Measurements from ENCODE around the gene HOXB6. TPM values are rescaled to one million over a fixed set of nuclear protein-coding genes. Genes with fewer than 3 reads are reported as not detected.
A peak's percentile ranks its signal among the peaks of the same experiment; 100 is the strongest.

Gene HOXB6
- total RNA-seq, 5 donors from 2014 or later (not counting 1 experiment from before 2014, with no cell fraction given) = 0.16 to 0.33 TPM; not detected in 3

- CTCF ChIA-PET = interaction anchor here in 1 of 2 donors (0.7 to 2.0 kb wide), 11 partner anchors 17 to 593 kb away, joined by 3 to 9 read pairs (median 3); partner anchors contain the start of gene HOXB5
- Mint-ChIP-seq H3K27ac (peak overlapping the region in 1 of 2 donors; percentile 72), H3K36me3 (no peaks in the 10 kb centered on the region), H3K4me1 (peaks cover 28 to 42% (median 38%) of the 10 kb centered on the region in 3 donors), H3K27me3 (peaks cover 82 to 91% of the 10 kb centered on the region in 2 donors), H3K9me3 (no peaks in the 10 kb centered on the region), H3K4me3 (peak overlapping the region in 1 of 3 donors; percentile 33)
- no peaks in the 10 kb centered on the region for H3K36me3 ChIP-seq (ENCODE audit: control insufficient read depth in 2 of 2, extremely low read depth in 1 of 2, insufficient read depth in 1 of 2, low read length in 1 of 2)
- no peaks in the 10 kb centered on the region for H3K9me3 ChIP-seq
- peak; percentile 43 to 91 (median 73) for DNase-seq
- H3K27ac ChIP-seq (ENCODE audit: low read length) = no peak overlapping the region
- no peak overlapping the region for H3K4me3 ChIP-seq (ENCODE audit: control insufficient read depth in 1 of 2, extremely low read depth in 1 of 2, low read length in 1 of 2)
- WGBS (ENCODE audit: insufficient coverage) = 4% methylated on average over 15 of the region's 25 CpGs
- peak; percentile 69 to 80 (median 74) for ATAC-seq (replicated peaks in 1 of 4)
- peaks cover 4 to 46% of the 10 kb centered on the region in 2 experiments for H3K4me1 ChIP-seq (ENCODE audit: control insufficient read depth in 1 of 2, extremely low read depth in 1 of 2, insufficient read depth in 2 of 2, low read length in 2 of 2)
- POLR2A ChIA-PET = interaction anchor here in 1 of 2 donors (0.5 to 0.6 kb wide), 2 partner anchors 8 to 535 kb away, joined by 3 read pairs; partner anchors contain the start of gene HOXB9
- peaks cover 13 to 96% of the 10 kb centered on the region in 2 experiments for H3K27me3 ChIP-seq (replicated peaks in 1 of 2; ENCODE audit: control insufficient read depth in 2 of 2, extremely low read depth in 1 of 2, insufficient read depth in 2 of 2, low read length in 1 of 2)
These were observed 13.6 kb upstream of the HOXB6 start for GRCh38 chr17:48618256-48618896.

- H3K27ac Mint-ChIP-seq = peak overlapping the region in 1 of 2 donors; percentile 75
- no peaks in the 10 kb centered on the region for H3K9me3 Mint-ChIP-seq
- H3K36me3 ChIP-seq (ENCODE audit: control insufficient read depth in 2 of 2, extremely low read depth in 1 of 2, insufficient read depth in 1 of 2, low read length in 1 of 2) = no peaks in the 10 kb centered on the region
- WGBS (ENCODE audit: insufficient coverage) = 14% methylated on average over 38 of the region's 43 CpGs
- peaks cover 11 to 96% of the 10 kb centered on the region in 2 experiments for H3K27me3 ChIP-seq (replicated peaks in 1 of 2; ENCODE audit: control insufficient read depth in 2 of 2, extremely low read depth in 1 of 2, insufficient read depth in 2 of 2, low read length in 1 of 2)
- H3K4me1 ChIP-seq (ENCODE audit: control insufficient read depth in 1 of 2, extremely low read depth in 1 of 2, insufficient read depth in 2 of 2, low read length in 2 of 2) = peaks cover 4 to 52% of the 10 kb centered on the region in 2 experiments
- H3K4me3 Mint-ChIP-seq = peak overlapping the region in 1 of 3 donors; percentile 38
- no peak overlapping the region for H3K27ac ChIP-seq (ENCODE audit: low read length)
- H3K36me3 Mint-ChIP-seq = no peaks in the 10 kb centered on the region
- no peaks in the 10 kb centered on the region for H3K9me3 ChIP-seq
- ATAC-seq (replicated peaks in 1 of 4) (no peak), DNase-seq (no peak)
- POLR2A ChIA-PET = interaction anchor here in 1 of 2 donors (0.5 to 0.6 kb wide), 2 partner anchors 9 to 535 kb away, joined by 3 read pairs; partner anchors contain the start of gene HOXB9
- CTCF ChIA-PET = interaction anchor here in 1 of 2 donors (0.7 to 2.0 kb wide), 6 partner anchors 19 to 536 kb away, joined by 3 to 9 read pairs (median 4); partner anchors contain the start of gene HOXB5
- H3K4me3 ChIP-seq (ENCODE audit: control insufficient read depth in 1 of 2, extremely low read depth in 1 of 2, low read length in 1 of 2) = no peak overlapping the region
- H3K4me1 Mint-ChIP-seq = peaks cover 32 to 46% (median 45%) of the 10 kb centered on the region in 3 donors
- H3K27me3 Mint-ChIP-seq = peaks cover 81 to 88% of the 10 kb centered on the region in 2 donors
These were observed 12.9 kb upstream of the HOXB6 start for GRCh38 chr17:48617471-48618255.

- H3K4me1 Mint-ChIP-seq = peaks cover 38 to 51% (median 51%) of the 10 kb centered on the region in 3 donors
- peaks cover 15 to 98% of the 10 kb centered on the region in 2 experiments for H3K27me3 ChIP-seq (replicated peaks in 1 of 2; ENCODE audit: control insufficient read depth in 2 of 2, extremely low read depth in 1 of 2, insufficient read depth in 2 of 2, low read length in 1 of 2)
These were observed 12.1 kb upstream of the HOXB6 start for GRCh38 chr17:48616717-48617470.

GRCh38 chr17:48615963-48616716 is 11.4 kb upstream of the HOXB6 start:
- peaks cover 18 to 98% of the 10 kb centered on the region in 2 experiments for H3K27me3 ChIP-seq (replicated peaks in 1 of 2; ENCODE audit: control insufficient read depth in 2 of 2, extremely low read depth in 1 of 2, insufficient read depth in 2 of 2, low read length in 1 of 2)
- WGBS (ENCODE audit: insufficient coverage) = 57% methylated on average over 3 of the region's 17 CpGs
- no peak overlapping the region for H3K4me3 ChIP-seq (ENCODE audit: control insufficient read depth in 1 of 2, extremely low read depth in 1 of 2, low read length in 1 of 2)
- CTCF ChIA-PET = interaction anchor here (0.5 to 1.3 kb wide), 8 partner anchors 14 to 663 kb away, joined by 3 to 9 read pairs (median 4); partner anchors contain the start of gene HOXB5 (in 1 of the 2)
- Mint-ChIP-seq H3K27me3 (peaks cover 78 to 85% of the 10 kb centered on the region in 2 donors), H3K27ac (peak overlapping the region in 1 of 2 donors; percentile 36), H3K4me1 (peaks cover 45 to 58% (median 58%) of the 10 kb centered on the region in 3 donors), H3K9me3 (no peaks in the 10 kb centered on the region), H3K4me3 (no peak overlapping the region), H3K36me3 (no peaks in the 10 kb centered on the region)
- no peaks in the 10 kb centered on the region for H3K9me3 ChIP-seq
- DNase-seq (no peak), ATAC-seq (replicated peaks in 1 of 4) (no peak)
- POLR2A ChIA-PET = no interaction called here
- no peak overlapping the region for H3K27ac ChIP-seq (ENCODE audit: low read length)
- H3K36me3 ChIP-seq (ENCODE audit: control insufficient read depth in 2 of 2, extremely low read depth in 1 of 2, insufficient read depth in 1 of 2, low read length in 1 of 2) = no peaks in the 10 kb centered on the region
- H3K4me1 ChIP-seq (ENCODE audit: control insufficient read depth in 1 of 2, extremely low read depth in 1 of 2, insufficient read depth in 2 of 2, low read length in 2 of 2) = peaks cover 18 to 67% of the 10 kb centered on the region in 2 experiments

More at GRCh38 chr17:48616717-48617470, 12.1 kb upstream of the HOXB6 start:
- H3K9me3 Mint-ChIP-seq = no peaks in the 10 kb centered on the region
- H3K4me1 ChIP-seq (ENCODE audit: control insufficient read depth in 1 of 2, extremely low read depth in 1 of 2, insufficient read depth in 2 of 2, low read length in 2 of 2) = peaks cover 12 to 60% of the 10 kb centered on the region in 2 experiments
- DNase-seq (no peak), ATAC-seq (replicated peaks in 1 of 4) (no peak)
- no peaks in the 10 kb centered on the region for H3K36me3 Mint-ChIP-seq
- ChIA-PET CTCF (interaction anchor here (0.6 to 2.0 kb wide), 4 partner anchors 24 to 484 kb away, joined by 3 to 9 read pairs (median 4); partner anchors contain the start of gene HOXB5 (in 1 of the 2)), POLR2A (no interaction called here)
- 78% methylated on average over 8 of the region's 15 CpGs for WGBS (ENCODE audit: insufficient coverage)
- H3K27ac ChIP-seq (ENCODE audit: low read length) = no peak overlapping the region
- no peaks in the 10 kb centered on the region for H3K9me3 ChIP-seq
- no peaks in the 10 kb centered on the region for H3K36me3 ChIP-seq (ENCODE audit: control insufficient read depth in 2 of 2, extremely low read depth in 1 of 2, insufficient read depth in 1 of 2, low read length in 1 of 2)
- H3K27me3 Mint-ChIP-seq = peaks cover 78 to 86% of the 10 kb centered on the region in 2 donors
- peak overlapping the region in 1 of 2 donors; percentile 75 for H3K27ac Mint-ChIP-seq
- peak overlapping the region in 2 of 3 donors; percentile 38 to 39 for H3K4me3 Mint-ChIP-seq
- no peak overlapping the region for H3K4me3 ChIP-seq (ENCODE audit: control insufficient read depth in 1 of 2, extremely low read depth in 1 of 2, low read length in 1 of 2)

- H3K9me3 ChIP-seq = no peaks in the 10 kb centered on the region
- no peak within 1 kb of the TSS for H3K27ac ChIP-seq (ENCODE audit: low read length)
- Mint-ChIP-seq H3K4me1 (peaks cover 50 to 64% (median 64%) of the 10 kb centered on the region in 3 donors), H3K27me3 (peaks cover 76 to 82% of the 10 kb centered on the region in 2 donors), H3K9me3 (no peaks in the 10 kb centered on the region), H3K27ac (peak within 1 kb of the TSS in 1 of 2 donors; percentile 36), H3K36me3 (no peaks in the 10 kb centered on the region), H3K4me3 (peak within 1 kb of the TSS in 2 of 3 donors; percentile 31 to 92)
- H3K36me3 ChIP-seq (ENCODE audit: control insufficient read depth in 2 of 2, extremely low read depth in 1 of 2, insufficient read depth in 1 of 2, low read length in 1 of 2) = no peaks in the 10 kb centered on the region
- H3K4me1 ChIP-seq (ENCODE audit: control insufficient read depth in 1 of 2, extremely low read depth in 1 of 2, insufficient read depth in 2 of 2, low read length in 2 of 2) = peaks cover 20 to 76% of the 10 kb centered on the region in 2 experiments
- H3K27me3 ChIP-seq (replicated peaks in 1 of 2; ENCODE audit: control insufficient read depth in 2 of 2, extremely low read depth in 1 of 2, insufficient read depth in 2 of 2, low read length in 1 of 2) = peaks cover 17 to 98% of the 10 kb centered on the region in 2 experiments
- no peak for ATAC-seq (replicated peaks in 1 of 4)
- WGBS (ENCODE audit: insufficient coverage) = 11% methylated on average over 4 of the region's 41 CpGs
- CTCF ChIA-PET = interaction anchor here (0.5 to 1.5 kb wide), 9 partner anchors 10 to 662 kb away, joined by 3 to 9 read pairs (median 4); partner anchors contain the start of genes HOXB5 (in 1 of the 2) and HOXB6 (in 1 of the 2)
- H3K4me3 ChIP-seq (ENCODE audit: control insufficient read depth in 1 of 2, extremely low read depth in 1 of 2, low read length in 1 of 2) = peak within 1 kb of the TSS in 1 of 2 donors; percentile 25
- no peak for DNase-seq
- POLR2A ChIA-PET = interaction anchor here (0.5 to 0.6 kb wide), 4 partner anchors 11 to 445 kb away, joined by 3 to 7 read pairs (median 6); no protein-coding TSS in a partner anchor
These were observed 10.5 kb upstream of the HOXB6 start, which contains the start of gene HOXB8 for GRCh38 chr17:48615047-48615962. Gene HOXB8, minus strand, starts transcription at chr17:48615292. Its CDS starts 588 bp downstream, at chr17:48614704.

Measured in T-cell (primary cell).